SK-N-SH treated with all-trans-retinoic acid at 6 μM for 48 hours (cell line): ENCODE results near the gene FAM78B.

Source experiments
- ARNTL ChIP-seq: fragments of 450-650 bp; formaldehyde crosslinking; IDR thresholded peaks from 2 replicates; pipeline ENCODE4 v1.5.0; 2020; ENCODE audit warnings: low read depth, mild to moderate bottlenecking, moderate library complexity, borderline replicate concordance
- BACH2 ChIP-seq: fragments of 250-450 bp; sonication (Bioruptor Pico); IDR thresholded peaks from 2 replicates; pipeline ENCODE4 v1.9.0; 2021; ENCODE audit warnings: mild to moderate bottlenecking, borderline replicate concordance
- CSDC2 ChIP-seq: fragments of 250-450 bp; sonication (Bioruptor Pico); IDR thresholded peaks from 2 replicates; pipeline ENCODE4 v1.5.0; 2020; ENCODE audit warnings: mild to moderate bottlenecking, moderate library complexity
- GLIS3 ChIP-seq: fragments of 250-450 bp; sonication (Bioruptor Pico); IDR thresholded peaks from 2 replicates; pipeline ENCODE4 v1.5.0; 2020; ENCODE audit warnings: mild to moderate bottlenecking, moderate library complexity
- PPARA ChIP-seq: fragments of 250-450 bp; sonication (Bioruptor Pico); IDR thresholded peaks from 2 replicates; pipeline ENCODE4 v1.5.0; 2020; ENCODE audit warnings: mild to moderate bottlenecking, borderline replicate concordance
- SNAI2 ChIP-seq: fragments of 250-450 bp; sonication (Bioruptor Pico); IDR thresholded peaks from 2 replicates; pipeline ENCODE4 v1.5.0; 2020; ENCODE audit warnings: mild to moderate bottlenecking, moderate library complexity
- ZFP30 ChIP-seq: fragments of 450-650 bp; formaldehyde crosslinking; IDR thresholded peaks from 2 replicates; pipeline ENCODE4 v1.5.0; 2022; ENCODE audit warnings: mild to moderate bottlenecking, moderate library complexity
- ZNF8 ChIP-seq: fragments of 450-650 bp; formaldehyde crosslinking; IDR thresholded peaks from 2 replicates; pipeline ENCODE4 v1.5.0; 2020; ENCODE audit warnings: mild to moderate bottlenecking, moderate library complexity
- TF ChIP-seq, protein P1 (sequence below): fragments of 250-450 bp; sonication (Bioruptor Pico); IDR thresholded peaks from 2 replicates; pipeline ENCODE4 v1.5.1; 2020; ENCODE audit warnings: low read depth, mild to moderate bottlenecking, moderate library complexity
- TF ChIP-seq, protein P2 (sequence below): fragments of 250-450 bp; sonication (Bioruptor Pico); IDR thresholded peaks from 2 replicates; pipeline ENCODE4 v1.5.1; 2021; ENCODE audit warnings: mild to moderate bottlenecking, moderate library complexity

- TF ChIP-seq, protein P1, sequence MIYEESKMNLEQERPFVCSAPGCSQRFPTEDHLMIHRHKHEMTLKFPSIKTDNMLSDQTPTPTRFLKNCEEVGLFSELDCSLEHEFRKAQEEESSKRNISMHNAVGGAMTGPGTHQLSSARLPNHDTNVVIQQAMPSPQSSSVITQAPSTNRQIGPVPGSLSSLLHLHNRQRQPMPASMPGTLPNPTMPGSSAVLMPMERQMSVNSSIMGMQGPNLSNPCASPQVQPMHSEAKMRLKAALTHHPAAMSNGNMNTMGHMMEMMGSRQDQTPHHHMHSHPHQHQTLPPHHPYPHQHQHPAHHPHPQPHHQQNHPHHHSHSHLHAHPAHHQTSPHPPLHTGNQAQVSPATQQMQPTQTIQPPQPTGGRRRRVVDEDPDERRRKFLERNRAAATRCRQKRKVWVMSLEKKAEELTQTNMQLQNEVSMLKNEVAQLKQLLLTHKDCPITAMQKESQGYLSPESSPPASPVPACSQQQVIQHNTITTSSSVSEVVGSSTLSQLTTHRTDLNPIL = no peak
- TF ChIP-seq ARNTL (no peak), SNAI2 (CRISPR knock-in tag) (no peak), GLIS3 (CRISPR knock-in tag) (no peak), PPARA (CRISPR knock-in tag) (no peak), CSDC2 (CRISPR knock-in tag) (no peak), ZNF8 (no peak), BACH2 (CRISPR knock-in tag) (no peak), ZFP30 (no peak)
- TF ChIP-seq, protein P2, sequence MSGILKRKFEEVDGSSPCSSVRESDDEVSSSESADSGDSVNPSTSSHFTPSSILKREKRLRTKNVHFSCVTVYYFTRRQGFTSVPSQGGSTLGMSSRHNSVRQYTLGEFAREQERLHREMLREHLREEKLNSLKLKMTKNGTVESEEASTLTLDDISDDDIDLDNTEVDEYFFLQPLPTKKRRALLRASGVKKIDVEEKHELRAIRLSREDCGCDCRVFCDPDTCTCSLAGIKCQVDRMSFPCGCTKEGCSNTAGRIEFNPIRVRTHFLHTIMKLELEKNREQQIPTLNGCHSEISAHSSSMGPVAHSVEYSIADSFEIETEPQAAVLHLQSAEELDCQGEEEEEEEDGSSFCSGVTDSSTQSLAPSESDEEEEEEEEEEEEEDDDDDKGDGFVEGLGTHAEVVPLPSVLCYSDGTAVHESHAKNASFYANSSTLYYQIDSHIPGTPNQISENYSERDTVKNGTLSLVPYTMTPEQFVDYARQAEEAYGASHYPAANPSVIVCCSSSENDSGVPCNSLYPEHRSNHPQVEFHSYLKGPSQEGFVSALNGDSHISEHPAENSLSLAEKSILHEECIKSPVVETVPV (CRISPR knock-in tag) = no peak
These were observed 126.4 kb downstream of the FAM78B start for GRCh38 chr1:166040202-166040997.
